SK-N-SH treated with all-trans-retinoic acid at 6 μM for 48 hours (cell line): Measurements from ENCODE around the gene E2F8.

Experiments
- ATAC-seq: fragments of 200-7000 bp; cut with Tn5 transposase; 3 replicates; pipeline ENCODE4 v1.9.1; 2020; ENCODE audit warnings: mild to moderate bottlenecking, moderate library complexity
- ARNTL ChIP-seq: fragments of 450-650 bp; formaldehyde crosslinking; IDR thresholded peaks from 2 replicates; pipeline ENCODE4 v1.5.0; 2020; ENCODE audit warnings: low read depth, mild to moderate bottlenecking, moderate library complexity, borderline replicate concordance
- BACH2 ChIP-seq: fragments of 250-450 bp; sonication (Bioruptor Pico); IDR thresholded peaks from 2 replicates; pipeline ENCODE4 v1.9.0; 2021; ENCODE audit warnings: mild to moderate bottlenecking, borderline replicate concordance
- CREB5 ChIP-seq: fragments of 250-450 bp; sonication (Bioruptor Pico); IDR thresholded peaks from 2 replicates; pipeline ENCODE4 v1.5.1; 2020; ENCODE audit warnings: low read depth, mild to moderate bottlenecking, moderate library complexity
- CSRNP3 ChIP-seq: fragments of 250-450 bp; sonication (Bioruptor Pico); IDR thresholded peaks from 2 replicates; pipeline ENCODE4 v1.5.1; 2021; ENCODE audit warnings: mild to moderate bottlenecking, moderate library complexity
- ESRRG ChIP-seq: fragments of 250-450 bp; sonication (Bioruptor Pico); IDR thresholded peaks from 2 replicates; pipeline ENCODE4 v1.6.1; 2021; ENCODE audit warnings: mild to moderate bottlenecking
- GLIS3 ChIP-seq: fragments of 250-450 bp; sonication (Bioruptor Pico); IDR thresholded peaks from 2 replicates; pipeline ENCODE4 v1.5.0; 2020; ENCODE audit warnings: mild to moderate bottlenecking, moderate library complexity
- ISL1 ChIP-seq: fragments of 250-450 bp; sonication (Bioruptor Pico); IDR thresholded peaks from 2 replicates; pipeline ENCODE4 v2.1.2; 2022; ENCODE audit warnings: mild to moderate bottlenecking, moderate library complexity
- PPARA ChIP-seq: fragments of 250-450 bp; sonication (Bioruptor Pico); IDR thresholded peaks from 2 replicates; pipeline ENCODE4 v1.5.0; 2020; ENCODE audit warnings: mild to moderate bottlenecking, borderline replicate concordance
- RARB ChIP-seq: fragments of 250-450 bp; sonication (Bioruptor Pico); IDR thresholded peaks from 2 replicates; pipeline ENCODE4 v1.8.0; 2021; ENCODE audit warnings: mild to moderate bottlenecking, moderate library complexity
- SNAI2 ChIP-seq: fragments of 250-450 bp; sonication (Bioruptor Pico); IDR thresholded peaks from 2 replicates; pipeline ENCODE4 v1.5.0; 2020; ENCODE audit warnings: mild to moderate bottlenecking, moderate library complexity
- TCF4 ChIP-seq: fragments of 250-450 bp; sonication (Bioruptor Pico); IDR thresholded peaks from 2 replicates; pipeline ENCODE4 v1.8.0; 2021; ENCODE audit warnings: mild to moderate bottlenecking, moderate library complexity, borderline replicate concordance
- TOX ChIP-seq: fragments of 250-450 bp; sonication (Bioruptor Pico); IDR thresholded peaks from 2 replicates; pipeline ENCODE4 v1.8.0; 2021; ENCODE audit warnings: mild to moderate bottlenecking, moderate library complexity, borderline replicate concordance
- TSHZ2 ChIP-seq: fragments of 250-450 bp; sonication (Bioruptor Pico); IDR thresholded peaks from 2 replicates; pipeline ENCODE4 v1.5.0; 2020; ENCODE audit warnings: mild to moderate bottlenecking, moderate library complexity
- ZC3H10 ChIP-seq: fragments of 250-450 bp; sonication (Bioruptor Pico); IDR thresholded peaks from 2 replicates; pipeline ENCODE4 v1.5.1; 2021; ENCODE audit warnings: mild to moderate bottlenecking, moderate library complexity
- ZFP3 ChIP-seq: fragments of 250-450 bp; sonication (Bioruptor Pico); IDR thresholded peaks from 2 replicates; pipeline ENCODE4 v1.5.0; 2020; ENCODE audit warnings: mild to moderate bottlenecking, moderate library complexity
- ZFP30 ChIP-seq: fragments of 450-650 bp; formaldehyde crosslinking; IDR thresholded peaks from 2 replicates; pipeline ENCODE4 v1.5.0; 2022; ENCODE audit warnings: mild to moderate bottlenecking, moderate library complexity
- ZNF565 ChIP-seq: fragments of 450-650 bp; formaldehyde crosslinking; conservative IDR thresholded peaks from 2 replicates; pipeline ENCODE4 v1.5.0; 2020; ENCODE audit warnings: low read depth, mild to moderate bottlenecking, moderate library complexity
- ZNF70 ChIP-seq: fragments of 450-650 bp; formaldehyde crosslinking; IDR thresholded peaks from 2 replicates; pipeline ENCODE4 v1.5.0; 2020; ENCODE audit warnings: mild to moderate bottlenecking, moderate library complexity
- ZNF8 ChIP-seq: fragments of 450-650 bp; formaldehyde crosslinking; IDR thresholded peaks from 2 replicates; pipeline ENCODE4 v1.5.0; 2020; ENCODE audit warnings: mild to moderate bottlenecking, moderate library complexity
- TF ChIP-seq, protein P1 (sequence below): fragments of 250-450 bp; sonication (Bioruptor Pico); IDR thresholded peaks from 2 replicates; pipeline ENCODE4 v1.8.0; 2020; ENCODE audit warnings: mild to moderate bottlenecking, moderate library complexity, borderline replicate concordance

Gene E2F8

GRCh38 chr11:19183646-19184045, 57.1 kb downstream of the E2F8 start:
- TF ChIP-seq ESRRG (CRISPR knock-in tag), result no peak
- ATAC-seq, result no peak

GRCh38 chr11:19181531-19182261, 59.0 kb downstream of the E2F8 start:
- ATAC-seq, result no peak
- TF ChIP-seq BACH2 (CRISPR knock-in tag) (no peak), ARNTL (CRISPR knock-in tag) (no peak), ISL1 (CRISPR knock-in tag) (no peak), ZFP3 (no peak), RARB (CRISPR knock-in tag) (no peak), CSRNP3 (CRISPR knock-in tag) (no peak), ZNF70 (CRISPR knock-in tag) (no peak), PPARA (CRISPR knock-in tag) (no peak)

GRCh38 chr11:19176629-19177186, 64.0 kb downstream of the E2F8 start:
- TF ChIP-seq TOX (CRISPR knock-in tag) (no peak), ESRRG (CRISPR knock-in tag) (no peak), PPARA (CRISPR knock-in tag) (no peak), ZNF565 (CRISPR knock-in tag) (no peak), TCF4 (no peak), TSHZ2 (no peak), CREB5 (CRISPR knock-in tag) (no peak), ZNF70 (CRISPR knock-in tag) (no peak), ZC3H10 (CRISPR knock-in tag) (no peak), BACH2 (CRISPR knock-in tag) (no peak), ARNTL (CRISPR knock-in tag) (no peak), GLIS3 (no peak), ISL1 (CRISPR knock-in tag) (no peak), ZNF8 (CRISPR knock-in tag) (no peak), ZFP30 (CRISPR knock-in tag) (no peak), RARB (CRISPR knock-in tag) (no peak), SNAI2 (CRISPR knock-in tag) (no peak)
- TF ChIP-seq, protein P1, sequence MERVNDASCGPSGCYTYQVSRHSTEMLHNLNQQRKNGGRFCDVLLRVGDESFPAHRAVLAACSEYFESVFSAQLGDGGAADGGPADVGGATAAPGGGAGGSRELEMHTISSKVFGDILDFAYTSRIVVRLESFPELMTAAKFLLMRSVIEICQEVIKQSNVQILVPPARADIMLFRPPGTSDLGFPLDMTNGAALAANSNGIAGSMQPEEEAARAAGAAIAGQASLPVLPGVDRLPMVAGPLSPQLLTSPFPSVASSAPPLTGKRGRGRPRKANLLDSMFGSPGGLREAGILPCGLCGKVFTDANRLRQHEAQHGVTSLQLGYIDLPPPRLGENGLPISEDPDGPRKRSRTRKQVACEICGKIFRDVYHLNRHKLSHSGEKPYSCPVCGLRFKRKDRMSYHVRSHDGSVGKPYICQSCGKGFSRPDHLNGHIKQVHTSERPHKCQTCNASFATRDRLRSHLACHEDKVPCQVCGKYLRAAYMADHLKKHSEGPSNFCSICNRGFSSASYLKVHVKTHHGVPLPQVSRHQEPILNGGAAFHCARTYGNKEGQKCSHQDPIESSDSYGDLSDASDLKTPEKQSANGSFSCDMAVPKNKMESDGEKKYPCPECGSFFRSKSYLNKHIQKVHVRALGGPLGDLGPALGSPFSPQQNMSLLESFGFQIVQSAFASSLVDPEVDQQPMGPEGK (CRISPR knock-in tag), result no peak
- ATAC-seq, result no peak
